Caki2 (cell line): Measurements from ENCODE around the gene PLP2. TPM values are rescaled to one million over a fixed set of nuclear protein-coding genes. Genes with fewer than 3 reads are reported as not detected.

ENCODE experiments used
- DNase-seq: peaks from one replicate; pipeline ENCODE4 v3.0.0-alpha.2; 2015; ENCODE audit warnings: low read depth
- in situ Hi-C: cut with HindIII; loops from 2 replicates; pipeline ENCODE4 v1.10.0; 2016; ENCODE audit warnings: low sequenced_read_pairs, low pct_unique_long_range_greater_than_20kb, mixed read lengths
- total RNA-seq: library from RNA; depleted of rRNA; stranded (reverse); fragments of >200 nt; shearing (Covaris generic); gene quantifications from 2 replicates; pipeline ENCODE4 v1.2.3, GENCODE V29; 2014; ENCODE audit warnings: low replicate concordance

Gene PLP2
- total RNA-seq, 1 experiment from 2014 or later = 86.3 TPM

- in situ Hi-C loops = no loop called here
- peak; percentile 81 for DNase-seq
Measured at GRCh38 chrX:49199906-49200771, 28.4 kb downstream of the PLP2 start, which contains the start of gene SYP. SYP (minus strand) TSS chrX:49200193; CDS start chrX:49200186, 7 bp downstream.

DNA sequence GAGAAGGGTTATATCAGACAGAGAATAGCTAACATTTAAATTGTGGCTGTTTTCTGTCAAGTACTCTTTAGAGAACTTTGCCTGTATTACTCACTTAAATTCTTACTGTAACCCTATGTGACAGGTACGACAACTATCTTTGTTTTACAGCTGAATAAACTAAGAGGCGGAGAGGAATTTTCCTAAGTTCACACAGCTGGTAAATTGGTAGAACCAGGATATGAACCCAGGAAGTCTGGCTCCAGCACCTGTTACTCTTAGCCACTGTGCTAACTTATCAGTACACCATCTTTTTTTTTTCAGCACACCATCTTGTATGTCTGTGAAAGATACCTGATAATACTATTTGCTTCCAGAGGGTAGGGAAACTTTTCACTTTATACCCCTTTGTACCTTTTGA is 30.3 kb downstream of the PLP2 start:
- DNase-seq = no peak
- in situ Hi-C loops = no loop called here

DNA sequence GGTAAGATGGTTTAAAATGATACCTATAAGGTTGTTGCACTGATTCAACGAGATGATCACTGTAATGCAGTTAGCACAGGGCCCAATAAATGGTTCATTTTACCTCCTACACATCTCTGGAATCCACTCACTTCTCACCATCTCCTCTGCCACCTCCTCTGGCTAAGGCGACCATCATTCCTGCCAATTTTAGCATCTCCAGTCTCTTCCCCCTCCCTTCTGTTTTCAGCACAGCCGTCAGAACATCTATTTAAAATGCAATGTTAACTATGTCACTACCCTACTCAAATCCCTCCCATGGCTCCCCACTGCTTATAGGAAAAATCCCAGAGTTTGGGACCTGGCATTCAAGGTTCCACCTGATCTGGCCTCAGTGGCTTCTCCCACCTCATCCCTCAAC is 31.8 kb downstream of the PLP2 start:
- no peak for DNase-seq
- in situ Hi-C loops = no loop called here

DNA sequence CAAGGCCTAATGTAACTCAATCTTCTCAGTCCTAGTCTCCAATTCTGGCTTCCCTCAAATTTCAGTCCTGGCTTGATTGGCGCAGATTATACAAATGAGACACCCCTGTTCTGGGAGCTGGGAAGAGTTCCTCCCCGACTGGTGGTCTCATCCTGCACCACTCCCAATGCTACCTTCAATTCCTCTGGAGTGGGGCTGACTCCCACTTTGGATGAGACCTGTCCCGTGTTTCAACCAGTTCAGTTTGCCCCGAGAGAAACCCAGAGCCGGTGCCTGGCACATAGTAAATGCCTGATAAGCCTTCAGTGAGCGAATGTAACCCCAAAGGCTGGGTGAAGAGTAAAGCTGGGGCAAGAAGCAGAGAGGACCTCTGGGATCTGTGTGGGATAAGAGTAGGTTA is 32.3 kb downstream of the PLP2 start:
- no peak for DNase-seq
- in situ Hi-C loops = no loop called here

DNA sequence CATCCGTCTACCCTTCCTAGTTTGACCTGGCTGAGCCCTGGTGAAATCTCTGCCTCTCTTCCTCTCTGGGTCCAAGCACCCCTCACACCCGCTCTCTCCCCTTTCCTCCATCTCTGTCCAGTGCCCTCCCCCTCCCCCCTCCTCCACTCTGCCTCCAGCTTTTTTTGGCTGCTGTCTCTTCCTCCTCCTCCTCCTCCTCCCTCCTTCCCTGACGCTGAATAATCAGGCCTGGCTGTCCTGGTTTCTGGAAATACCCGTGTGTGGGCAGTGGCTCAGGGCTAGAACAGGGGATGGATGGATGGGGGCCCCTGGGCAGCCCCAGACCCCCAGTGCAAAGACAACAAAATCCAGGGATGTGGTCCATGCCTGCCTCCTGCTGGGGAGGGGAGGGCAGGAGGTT is 33.0 kb downstream of the PLP2 start:
- no peak for DNase-seq
- in situ Hi-C loops = no loop called here

- no peak for DNase-seq
- in situ Hi-C loops = no loop called here
Measured at GRCh38 chrX:49205443-49205842, 33.7 kb downstream of the PLP2 start.

DNA sequence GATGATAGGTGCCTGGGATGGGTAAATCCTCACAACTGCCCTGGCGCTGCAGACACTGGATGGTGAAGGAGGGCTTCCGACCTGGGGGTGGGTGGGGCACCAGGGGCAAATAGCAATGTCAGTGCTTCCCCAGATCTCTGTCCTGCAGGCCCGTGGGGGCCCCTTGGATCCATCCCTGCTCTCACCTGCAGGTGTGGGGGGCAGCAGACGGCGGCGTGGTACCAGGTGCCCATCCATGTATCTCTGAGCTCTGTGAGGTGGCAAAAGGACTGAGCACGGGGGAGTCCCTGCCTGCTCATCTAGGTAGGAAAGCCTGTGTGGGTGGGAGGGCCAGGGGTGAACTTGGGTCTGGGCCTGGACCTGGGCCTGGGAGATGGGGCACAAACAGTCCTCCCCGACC is 34.8 kb downstream of the PLP2 start:
- no peak for DNase-seq
- in situ Hi-C loops = no loop called here

DNA sequence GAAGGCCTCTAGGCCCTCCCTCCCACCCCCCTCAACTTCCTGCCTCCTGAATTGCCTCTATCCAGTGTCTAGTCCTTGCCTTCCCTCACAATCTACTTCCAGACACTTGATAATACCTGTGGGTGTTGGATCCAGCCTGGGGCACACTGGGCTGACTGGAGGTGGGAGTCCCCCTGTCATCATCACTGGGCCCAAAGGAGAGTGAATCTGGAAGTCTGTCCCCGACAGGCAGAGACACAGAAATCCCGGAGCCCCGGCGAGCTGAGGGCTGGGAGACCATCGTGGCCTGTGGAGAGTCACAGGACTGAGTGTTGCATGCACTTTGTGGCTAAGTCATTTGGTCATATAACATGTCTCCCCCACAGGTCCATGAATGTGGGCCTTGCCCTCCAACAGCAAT is 36.7 kb downstream of the PLP2 start:
- no peak for DNase-seq
- in situ Hi-C loops = no loop called here

DNA sequence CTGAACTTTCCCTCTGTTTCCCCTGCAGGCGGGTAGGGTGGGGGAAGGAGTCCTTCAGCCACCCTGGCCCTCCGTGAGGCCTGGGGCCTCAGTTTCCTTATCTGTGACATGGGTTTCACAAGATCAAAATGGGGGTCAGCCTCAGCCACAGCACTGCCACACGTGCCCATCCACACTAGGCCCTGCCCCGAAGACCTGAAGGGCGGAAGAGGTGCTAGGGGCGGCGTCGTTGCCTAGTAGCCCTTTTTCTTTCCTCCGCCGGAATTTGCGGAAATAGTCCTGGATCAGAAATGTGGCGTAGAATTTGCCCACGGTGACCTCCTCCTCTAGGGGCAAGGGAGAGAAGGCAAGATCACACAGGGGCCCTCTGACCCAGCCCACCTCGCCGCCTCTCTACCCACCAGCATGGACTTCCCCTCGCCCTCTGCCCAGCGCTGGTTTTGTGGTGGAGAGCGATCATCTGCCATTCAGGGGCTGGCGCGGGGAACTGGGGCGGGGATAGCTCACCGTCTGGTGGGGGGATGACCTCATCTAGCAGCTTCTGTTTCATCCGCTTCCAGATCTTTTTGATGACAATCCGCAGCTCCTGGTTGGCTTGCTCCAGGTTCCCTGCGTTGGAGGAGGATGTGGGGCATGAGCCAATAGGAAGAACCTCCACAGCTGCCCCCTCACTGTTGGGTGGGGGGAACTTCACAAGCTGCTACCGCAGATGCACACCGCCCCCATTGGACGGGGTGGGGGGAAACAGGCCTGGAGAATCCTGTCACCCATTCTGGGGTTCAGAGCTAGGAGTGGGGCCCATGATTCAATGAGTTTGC is 37.9 kb downstream of the PLP2 start:
- no peak for DNase-seq
- in situ Hi-C loops = no loop called here

DNA sequence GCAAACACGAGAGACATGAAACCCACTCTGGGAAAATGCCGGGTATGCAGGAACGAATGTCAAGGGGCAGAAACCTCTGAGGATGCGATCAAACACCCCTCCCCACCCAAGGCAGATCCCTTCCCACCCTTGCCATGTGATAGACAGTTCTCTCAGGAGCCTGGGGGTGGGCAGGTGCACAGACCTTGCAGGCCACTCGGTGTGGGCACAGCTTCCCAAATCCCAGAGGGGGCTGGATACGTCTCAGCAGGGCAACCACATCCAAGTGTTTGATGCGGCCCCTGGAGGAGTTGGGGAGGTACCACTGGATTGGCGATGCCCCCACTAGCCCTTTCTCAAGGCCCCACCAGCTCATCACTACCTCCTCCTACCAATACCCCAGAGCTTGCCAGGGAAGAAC is 38.7 kb downstream of the PLP2 start:
- no peak for DNase-seq

DNA sequence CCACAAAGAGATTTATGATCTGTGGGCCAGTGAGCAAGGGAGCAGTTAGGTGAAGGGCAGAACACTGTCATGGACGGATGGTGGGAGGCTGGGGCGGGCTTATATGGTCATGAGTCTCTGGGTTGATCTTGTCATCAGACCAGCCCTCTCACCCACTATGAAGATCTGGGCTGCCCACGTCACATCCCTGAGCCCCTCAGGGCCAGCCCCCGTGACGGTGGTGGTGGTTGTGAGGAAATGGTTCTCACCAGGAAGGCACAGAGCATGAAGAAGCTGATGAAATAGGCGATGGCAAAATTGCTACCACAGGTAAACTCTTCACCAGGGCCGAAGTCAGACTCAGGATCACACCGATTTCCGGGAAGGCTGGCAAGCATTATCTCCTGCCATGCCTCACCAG is 39.4 kb downstream of the PLP2 start:
- in situ Hi-C loops = no loop called here
- DNase-seq = no peak

More for the DNA sequence above, 38.7 kb downstream of the PLP2 start:
- in situ Hi-C loops = no loop called here

DNA sequence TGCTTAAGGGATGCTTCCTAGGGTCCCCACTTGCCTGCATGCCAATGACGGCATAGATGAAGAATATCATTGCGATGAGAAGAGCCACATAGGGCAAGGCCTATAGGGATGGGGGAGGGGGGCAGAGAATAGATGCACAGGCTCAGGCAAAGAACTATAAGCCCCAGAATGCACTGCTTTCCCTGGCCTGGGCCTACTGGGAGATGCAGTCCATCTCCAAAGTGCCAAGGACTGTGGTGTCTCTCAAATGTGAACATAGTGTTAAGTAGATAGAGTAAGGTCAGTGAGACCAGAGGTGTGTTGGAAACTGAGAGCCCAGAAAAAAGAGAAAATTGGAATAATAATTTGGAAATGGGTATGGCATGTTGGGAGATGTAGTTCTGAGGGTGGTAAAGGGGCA is 40.5 kb downstream of the PLP2 start:
- in situ Hi-C loops = no loop called here
- DNase-seq = no peak

GRCh38 chrX:49212861-49213260 is 41.2 kb downstream of the PLP2 start:
- DNase-seq = no peak
- in situ Hi-C loops = no loop called here

DNA sequence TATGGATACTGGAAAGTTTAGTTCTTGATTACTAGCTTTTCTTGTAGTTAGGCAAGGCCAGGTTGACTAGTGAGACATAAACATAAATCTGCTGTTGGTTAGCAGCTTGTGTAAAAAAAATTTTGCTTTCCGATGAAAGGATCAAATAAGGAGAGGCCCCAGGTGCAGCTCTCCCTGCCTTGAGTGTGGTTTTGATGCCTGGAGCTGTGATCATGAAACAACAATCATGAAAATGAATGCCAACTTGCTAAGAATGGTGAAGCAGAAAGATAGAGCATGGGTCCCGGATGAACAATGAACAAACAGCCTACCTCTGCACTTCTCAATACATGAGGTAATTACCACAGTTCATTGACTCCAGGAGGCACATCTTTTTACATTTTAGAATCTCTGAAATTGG is 42.7 kb downstream of the PLP2 start:
- no peak for DNase-seq

DNA sequence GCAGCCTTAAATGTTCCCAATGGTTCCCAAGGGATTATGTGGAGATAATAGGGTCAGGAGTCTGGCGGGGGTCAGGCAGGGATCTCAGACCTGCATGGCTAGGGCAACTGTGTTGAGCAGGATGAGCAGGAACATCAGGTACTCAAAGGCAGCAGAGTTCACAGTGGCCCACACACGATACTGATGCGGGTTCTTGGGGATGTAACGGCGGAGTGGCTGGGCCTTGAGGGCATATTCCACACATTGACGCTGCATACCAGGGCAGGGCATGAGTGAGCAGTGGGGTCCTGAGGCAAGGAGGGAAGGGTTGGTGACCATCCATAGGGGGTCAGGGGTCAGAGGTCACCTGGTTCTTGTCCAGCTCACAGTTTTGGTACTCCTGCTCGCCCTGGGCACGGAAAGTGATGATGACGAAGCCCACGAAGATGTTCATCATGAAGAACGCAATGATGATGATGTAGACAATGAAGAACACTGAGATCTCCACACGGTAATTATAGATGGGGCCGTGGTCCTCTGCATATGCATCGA is 43.4 kb downstream of the PLP2 start:
- in situ Hi-C loops = no loop called here

More for the DNA sequence above, 42.7 kb downstream of the PLP2 start:
- in situ Hi-C loops = no loop called here

DNA sequence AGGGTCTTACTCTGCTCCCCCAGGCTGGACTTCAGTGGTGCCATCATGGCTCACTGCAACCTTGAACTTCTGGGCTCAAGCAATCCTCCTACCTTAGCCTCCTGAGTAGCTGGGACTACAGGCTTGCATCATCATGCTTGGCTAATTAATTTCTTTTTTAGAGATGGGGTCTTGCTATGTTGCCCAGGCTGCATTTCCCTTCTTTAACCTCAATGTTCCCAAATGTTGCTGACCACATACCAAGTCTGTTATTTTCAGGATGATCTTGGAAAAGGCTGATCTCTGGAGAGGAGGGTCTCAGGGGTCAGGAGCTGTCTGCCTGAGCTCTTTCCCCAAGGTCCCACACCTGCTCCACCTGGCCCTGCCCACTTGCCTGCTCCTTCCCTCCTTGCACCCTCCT is 48.4 kb downstream of the PLP2 start:
- in situ Hi-C loops = no loop called here
- DNase-seq = no peak

More for the DNA sequence above, 43.4 kb downstream of the PLP2 start:
- DNase-seq = no peak

DNA sequence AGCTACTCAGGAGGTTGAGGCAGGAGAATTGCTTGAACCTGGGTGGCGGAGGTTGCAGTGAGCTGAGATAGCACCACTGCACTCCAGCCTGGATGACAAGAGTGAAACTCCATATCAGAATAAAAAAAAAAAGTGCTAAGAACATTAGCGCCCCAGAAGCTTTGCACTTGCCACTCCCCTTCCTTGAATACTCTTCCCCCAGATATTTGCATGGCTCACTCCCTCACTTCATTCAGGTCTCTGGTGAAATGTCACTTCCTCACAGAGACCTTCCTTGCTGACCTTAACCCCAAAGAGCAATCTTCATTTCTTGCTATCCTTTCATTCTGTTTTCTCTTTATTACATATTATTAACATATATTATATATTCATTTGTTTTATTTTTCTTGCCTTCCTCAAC is 50.2 kb downstream of the PLP2 start:
- in situ Hi-C loops = no loop called here
- DNase-seq = no peak
